ENCODE results near the gene ASTN1. TPM values are rescaled to one million over a fixed set of nuclear protein-coding genes. Genes with fewer than 3 reads are reported as not detected.

Gene ASTN1
- total and polyA plus RNA-seq, 12 donors = 0.14 to 0.88 (median 0.34) TPM

DNA sequence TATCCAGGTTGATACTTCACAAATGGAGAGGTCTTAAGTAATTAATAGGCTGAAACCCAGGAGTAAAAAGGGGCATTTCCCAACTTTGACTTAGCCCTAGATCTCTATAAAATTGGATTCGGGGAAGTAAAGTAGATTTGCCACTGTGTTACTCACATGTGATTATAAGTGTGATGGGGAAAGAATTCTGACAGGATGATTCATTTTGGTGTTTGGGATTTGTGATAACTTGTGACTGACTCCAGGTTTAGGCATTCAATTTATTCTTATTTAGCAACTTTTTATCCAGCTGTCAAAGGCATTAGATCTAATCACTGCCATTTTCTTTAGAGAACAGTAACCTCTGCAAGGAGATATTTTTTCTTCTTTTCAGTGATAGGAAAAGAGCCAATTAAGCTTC, 175.5 kb downstream of the ASTN1 start:
- intact Hi-C loops (cut with DNase I) = no loop called here
- H3K27ac ChIP-seq = peak overlapping the region in 2 of 10 donors; percentile 15 to 58
- TF ChIP-seq, protein P1, sequence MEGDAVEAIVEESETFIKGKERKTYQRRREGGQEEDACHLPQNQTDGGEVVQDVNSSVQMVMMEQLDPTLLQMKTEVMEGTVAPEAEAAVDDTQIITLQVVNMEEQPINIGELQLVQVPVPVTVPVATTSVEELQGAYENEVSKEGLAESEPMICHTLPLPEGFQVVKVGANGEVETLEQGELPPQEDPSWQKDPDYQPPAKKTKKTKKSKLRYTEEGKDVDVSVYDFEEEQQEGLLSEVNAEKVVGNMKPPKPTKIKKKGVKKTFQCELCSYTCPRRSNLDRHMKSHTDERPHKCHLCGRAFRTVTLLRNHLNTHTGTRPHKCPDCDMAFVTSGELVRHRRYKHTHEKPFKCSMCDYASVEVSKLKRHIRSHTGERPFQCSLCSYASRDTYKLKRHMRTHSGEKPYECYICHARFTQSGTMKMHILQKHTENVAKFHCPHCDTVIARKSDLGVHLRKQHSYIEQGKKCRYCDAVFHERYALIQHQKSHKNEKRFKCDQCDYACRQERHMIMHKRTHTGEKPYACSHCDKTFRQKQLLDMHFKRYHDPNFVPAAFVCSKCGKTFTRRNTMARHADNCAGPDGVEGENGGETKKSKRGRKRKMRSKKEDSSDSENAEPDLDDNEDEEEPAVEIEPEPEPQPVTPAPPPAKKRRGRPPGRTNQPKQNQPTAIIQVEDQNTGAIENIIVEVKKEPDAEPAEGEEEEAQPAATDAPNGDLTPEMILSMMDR (IDR thresholded peaks at IDR 0.05) = no peak
- peaks cover 0 to 5% (median 0%) of the 10 kb centered on the region in 9 donors for H3K4me1 ChIP-seq
- DNase-seq (no peak), ATAC-seq (peak in 1 of 8 donors; percentile 53)
- no peak overlapping the region for H3K4me3 ChIP-seq
- H3K36me3 ChIP-seq = no peaks in the 10 kb centered on the region
- no peaks in the 10 kb centered on the region for H3K9me3 ChIP-seq
- 47 to 78% methylated on average over 1 of the region's 1 CpG for WGBS, 2 donors
- H3K27me3 ChIP-seq = no peaks in the 10 kb centered on the region

DNA sequence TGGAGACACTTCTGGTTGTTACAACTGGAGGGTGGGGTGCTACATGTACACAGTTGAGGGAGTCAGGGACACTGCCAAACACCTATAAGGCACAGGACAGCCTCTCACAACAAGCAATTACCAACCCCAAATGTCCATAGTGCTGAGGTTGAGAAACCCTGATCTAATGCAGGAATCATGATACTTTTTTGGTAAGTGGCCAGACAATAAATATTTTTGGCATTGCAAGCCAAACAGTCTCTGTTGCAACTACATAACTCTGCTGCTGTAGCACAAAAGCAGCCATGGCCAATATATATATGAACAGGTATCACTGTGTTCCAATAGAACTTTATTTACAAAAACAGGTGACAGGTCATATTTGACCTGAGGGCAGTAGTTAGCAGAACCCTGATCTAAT, 177.5 kb downstream of the ASTN1 start:
- Histone ChIP-seq H3K4me1 (peaks cover 0 to 5% (median 0%) of the 10 kb centered on the region in 9 donors), H3K9me3 (no peaks in the 10 kb centered on the region), H3K27ac (no peak overlapping the region), H3K27me3 (no peaks in the 10 kb centered on the region), H3K4me3 (no peak overlapping the region), H3K36me3 (no peaks in the 10 kb centered on the region)
- intact Hi-C loops (cut with DNase I) = no loop called here
- ATAC-seq = no peak
- no peak for DNase-seq
- TF ChIP-seq, protein P1 (IDR thresholded peaks at IDR 0.05) = no peak

DNA sequence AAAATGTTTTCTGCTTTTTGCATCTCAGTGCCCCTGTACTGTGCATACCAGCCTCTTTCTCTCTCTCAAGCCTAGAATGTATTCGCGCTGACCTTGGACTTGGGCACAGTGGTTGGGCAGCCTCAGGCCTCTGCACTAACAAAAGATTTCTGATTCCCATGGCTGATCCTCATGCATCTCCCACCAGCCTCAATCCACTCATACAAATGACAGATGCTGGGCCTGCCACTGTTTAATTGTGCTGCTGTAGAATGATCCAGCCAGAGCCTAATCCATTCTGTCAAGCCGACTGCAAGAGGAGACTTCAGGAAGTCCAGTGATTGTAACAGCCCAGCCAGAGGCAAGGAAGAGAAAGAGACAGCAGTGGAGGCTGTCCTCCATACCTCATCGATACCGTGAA, 180.8 kb downstream of the ASTN1 start:
- Histone ChIP-seq H3K27ac (no peak overlapping the region), H3K27me3 (no peaks in the 10 kb centered on the region), H3K36me3 (no peaks in the 10 kb centered on the region), H3K9me3 (no peaks in the 10 kb centered on the region), H3K4me1 (no peaks in the 10 kb centered on the region), H3K4me3 (no peak overlapping the region)
- intact Hi-C loops (cut with DNase I) = no loop called here
- ATAC-seq (no peak), DNase-seq (no peak)
- WGBS, 2 donors = 82 to 85% methylated on average over 5 of the region's 5 CpGs
- TF ChIP-seq, protein P1 (IDR thresholded peaks at IDR 0.05) = no peak

DNA sequence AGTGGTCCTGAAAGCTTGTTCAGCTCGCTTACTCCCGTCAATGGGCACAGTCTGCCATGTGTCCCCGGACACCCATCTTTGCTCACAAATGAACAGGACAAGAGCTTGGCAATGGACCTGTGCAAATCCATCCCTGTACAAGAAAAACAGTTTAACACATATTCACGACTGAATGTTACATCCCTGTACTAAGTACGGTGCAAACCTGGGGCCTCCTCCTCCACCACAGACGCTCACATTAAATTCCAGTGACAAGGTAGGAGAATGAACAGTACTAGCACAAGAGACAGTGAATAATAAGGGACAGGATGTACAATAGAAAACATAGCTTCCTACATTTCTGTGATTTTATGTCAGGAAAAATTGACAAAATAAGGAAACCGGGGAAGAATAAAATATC, 187.7 kb downstream of the ASTN1 start:
- TF ChIP-seq, protein P1 (IDR thresholded peaks at IDR 0.05) = no peak
- intact Hi-C loops (cut with DNase I) = loop anchor here in 1 of 10 donors (10.0 kb wide), 1 partner anchor 938 kb away; no protein-coding TSS in a partner anchor
- H3K36me3 ChIP-seq = no peaks in the 10 kb centered on the region
- no peak overlapping the region for H3K4me3 ChIP-seq
- DNase-seq (no peak), ATAC-seq (no peak)
- WGBS, 2 donors = 93 to 95% methylated on average over 7 of the region's 7 CpGs
- no peaks in the 10 kb centered on the region for H3K4me1 ChIP-seq
- H3K27ac ChIP-seq = no peak overlapping the region
- no peaks in the 10 kb centered on the region for H3K9me3 ChIP-seq
- H3K27me3 ChIP-seq = peaks cover 0 to 8% (median 0%) of the 10 kb centered on the region in 7 donors
